Measurements from ENCODE around the gene BACH2. TPM values are rescaled to one million over a fixed set of nuclear protein-coding genes. Genes with fewer than 3 reads are reported as not detected.

Gene BACH2
- total and polyA plus RNA-seq, 2 donors (not counting 1 experiment from before 2014, with no cell fraction given) = 2.2 to 2.6 TPM

- no peak overlapping the region for H3K9ac ChIP-seq (ENCODE audit: insufficient read depth, low read length)
- H3K4me2 ChIP-seq (ENCODE audit: extremely low read depth, insufficient read depth, low read length) = no peak overlapping the region
- H3K27ac ChIP-seq (ENCODE audit: insufficient read depth, low read length) = no peak overlapping the region
- no peaks in the 10 kb centered on the region for H3K9me3 ChIP-seq (ENCODE audit: control insufficient read depth, insufficient read depth, low read depth, low read length)
- H3K79me2 ChIP-seq (ENCODE audit: control insufficient read depth, insufficient read depth, low read length) = no peaks in the 10 kb centered on the region
- no peak for DNase-seq (ENCODE audit: low read depth in 2 of 2)
- H3K4me1 ChIP-seq (ENCODE audit: control insufficient read depth, extremely low read depth, insufficient read depth, low read length) = no peaks in the 10 kb centered on the region
- no peaks in the 10 kb centered on the region for H4K20me1 ChIP-seq (ENCODE audit: control insufficient read depth, extremely low read depth, insufficient read depth, low read length)
- H3K36me3 ChIP-seq (ENCODE audit: control insufficient read depth, insufficient read depth, low read length) = no peaks in the 10 kb centered on the region
- no peak overlapping the region for H3K4me3 ChIP-seq (replicated peaks in 1 of 4; ENCODE audit: control extremely low read depth in 1 of 4, insufficient read depth in 1 of 4, low read depth in 3 of 4, low read length in 4 of 4)
- TF ChIP-seq EZH2 (IDR thresholded peaks at IDR 0.05; ENCODE audit: low read length, missing control alignments) (no peak), CTCF (conservative IDR thresholded peaks at IDR 0.05 in 1 of 2, IDR thresholded peaks at IDR 0.05 in 1 of 2; ENCODE audit: low read depth in 1 of 2, low read length in 2 of 2) (no peak)
- no peak overlapping the region for H2AFZ ChIP-seq (ENCODE audit: low read length)
- H3K27me3 ChIP-seq (ENCODE audit: control insufficient read depth, insufficient read depth, low read length) = no peaks in the 10 kb centered on the region
Observed at GRCh38 chr6:89961481-89961880, 335.2 kb downstream of the BACH2 start.

GRCh38 chr6:89959883-89960282 lies 336.8 kb downstream of the BACH2 start:
- no peaks in the 10 kb centered on the region for H3K4me1 ChIP-seq (ENCODE audit: control insufficient read depth, extremely low read depth, insufficient read depth, low read length)
- H4K20me1 ChIP-seq (ENCODE audit: control insufficient read depth, extremely low read depth, insufficient read depth, low read length) = no peaks in the 10 kb centered on the region
- no peak overlapping the region for H3K4me2 ChIP-seq (ENCODE audit: extremely low read depth, insufficient read depth, low read length)
- H2AFZ ChIP-seq (ENCODE audit: low read length) = no peak overlapping the region
- no peak overlapping the region for H3K27ac ChIP-seq (ENCODE audit: insufficient read depth, low read length)
- DNase-seq (ENCODE audit: low read depth in 2 of 2) = no peak
- H3K9ac ChIP-seq (ENCODE audit: insufficient read depth, low read length) = no peak overlapping the region
- no peaks in the 10 kb centered on the region for H3K27me3 ChIP-seq (ENCODE audit: control insufficient read depth, insufficient read depth, low read length)
- TF ChIP-seq EZH2 (IDR thresholded peaks at IDR 0.05; ENCODE audit: low read length, missing control alignments) = no peak
- no peak for TF ChIP-seq CTCF (conservative IDR thresholded peaks at IDR 0.05 in 1 of 2, IDR thresholded peaks at IDR 0.05 in 1 of 2; ENCODE audit: low read depth in 1 of 2, low read length in 2 of 2)
- no peaks in the 10 kb centered on the region for H3K9me3 ChIP-seq (ENCODE audit: control insufficient read depth, insufficient read depth, low read depth, low read length)
- H3K4me3 ChIP-seq (replicated peaks in 1 of 4; ENCODE audit: control extremely low read depth in 1 of 4, insufficient read depth in 1 of 4, low read depth in 3 of 4, low read length in 4 of 4) = no peak overlapping the region
- H3K36me3 ChIP-seq (ENCODE audit: control insufficient read depth, insufficient read depth, low read length) = no peaks in the 10 kb centered on the region
- H3K79me2 ChIP-seq (ENCODE audit: control insufficient read depth, insufficient read depth, low read length) = no peaks in the 10 kb centered on the region

- Histone ChIP-seq H2AFZ (ENCODE audit: low read length) (no peak overlapping the region), H3K79me2 (ENCODE audit: control insufficient read depth, insufficient read depth, low read length) (no peaks in the 10 kb centered on the region), H3K4me1 (ENCODE audit: control insufficient read depth, extremely low read depth, insufficient read depth, low read length) (no peaks in the 10 kb centered on the region), H3K4me2 (ENCODE audit: extremely low read depth, insufficient read depth, low read length) (no peak overlapping the region), H3K27ac (ENCODE audit: insufficient read depth, low read length) (no peak overlapping the region), H3K4me3 (replicated peaks in 1 of 4; ENCODE audit: control extremely low read depth in 1 of 4, insufficient read depth in 1 of 4, low read depth in 3 of 4, low read length in 4 of 4) (no peak overlapping the region), H3K9me3 (ENCODE audit: control insufficient read depth, insufficient read depth, low read depth, low read length) (no peaks in the 10 kb centered on the region), H3K27me3 (ENCODE audit: control insufficient read depth, insufficient read depth, low read length) (no peaks in the 10 kb centered on the region), H3K9ac (ENCODE audit: insufficient read depth, low read length) (no peak overlapping the region), H4K20me1 (ENCODE audit: control insufficient read depth, extremely low read depth, insufficient read depth, low read length) (no peaks in the 10 kb centered on the region), H3K36me3 (ENCODE audit: control insufficient read depth, insufficient read depth, low read length) (no peaks in the 10 kb centered on the region)
- TF ChIP-seq EZH2 (IDR thresholded peaks at IDR 0.05; ENCODE audit: low read length, missing control alignments) (no peak), CTCF (conservative IDR thresholded peaks at IDR 0.05 in 1 of 2, IDR thresholded peaks at IDR 0.05 in 1 of 2; ENCODE audit: low read depth in 1 of 2, low read length in 2 of 2) (no peak)
- no peak for DNase-seq (ENCODE audit: low read depth in 2 of 2)
Observed at GRCh38 chr6:89956182-89956581, 340.5 kb downstream of the BACH2 start.

Measured in fibroblast of lung (primary cell).